Astrocyte (in vitro differentiated cells and primary cell): Measurements from ENCODE around the gene CDKAL1. TPM values are rescaled to one million over a fixed set of nuclear protein-coding genes. Genes with fewer than 3 reads are reported as not detected.

Experiments
- DNase-seq: peaks from one replicate; pipeline ENCODE4 v3.0.0-alpha.2; 2010; ENCODE audit warnings: low read depth
- FAIRE-seq: peaks from 2 replicates; lab custom pipeline; 2011; peaks lifted over from hg19 to GRCh38; lab: Jason Lieb, UNC
- H2AFZ ChIP-seq: 2 replicates; pipeline ENCODE4 v1.6.0; 2012; ENCODE audit warnings: low read depth, low read length, inconsistent platforms
- H3K27ac ChIP-seq: 2 replicates; pipeline ENCODE4 v1.5.1; 2011; ENCODE audit warnings: low read depth, low read length, inconsistent platforms
- H3K27me3 ChIP-seq: 2 replicates; pipeline ENCODE4 v1.6.0; 2011; ENCODE audit warnings: low read length, inconsistent platforms; ENCODE audit not compliant: insufficient read depth
- H3K36me3 ChIP-seq: 2 replicates; pipeline ENCODE4 v1.5.1; 2011; ENCODE audit warnings: low read length, inconsistent platforms; ENCODE audit not compliant: insufficient read depth
- H3K4me1 ChIP-seq: 2 replicates; pipeline ENCODE4 v1.5.1; 2011; ENCODE audit warnings: low read length, inconsistent platforms; ENCODE audit not compliant: insufficient read depth
- H3K4me2 ChIP-seq: 2 replicates; pipeline ENCODE4 v1.6.0; 2012; ENCODE audit warnings: low read length, inconsistent platforms
- H3K4me3 ChIP-seq: 2 replicates; pipeline ENCODE4 v1.5.1; 2011; ENCODE audit warnings: low read depth, mild to moderate bottlenecking, low read length, inconsistent platforms; ENCODE audit not compliant: insufficient read depth
- H3K79me2 ChIP-seq: 2 replicates; pipeline ENCODE4 v1.6.0; 2012; ENCODE audit warnings: mild to moderate bottlenecking, low read length, inconsistent platforms; ENCODE audit not compliant: insufficient read depth
- H3K9ac ChIP-seq: 2 replicates; pipeline ENCODE4 v1.6.0; 2012; ENCODE audit warnings: mild to moderate bottlenecking, low read length, inconsistent platforms
- H3K9me3 ChIP-seq: 2 replicates; pipeline ENCODE4 v1.5.1; 2012; ENCODE audit warnings: low read depth, mild to moderate bottlenecking, low read length, inconsistent platforms; ENCODE audit not compliant: insufficient read depth
- H4K20me1 ChIP-seq: 2 replicates; pipeline ENCODE4 v1.6.0; 2012; ENCODE audit warnings: low read length, inconsistent platforms; ENCODE audit not compliant: insufficient read depth
- H3K27ac Mint-ChIP-seq: one replicate; pipeline ENCODE4 v1.8.0; 2021; ENCODE audit warnings: mild to moderate bottlenecking, mixed read lengths; ENCODE audit not compliant: unreplicated experiment
- H3K27me3 Mint-ChIP-seq: one replicate; pipeline ENCODE4 v1.8.0; 2021; ENCODE audit warnings: low read depth, mixed read lengths; ENCODE audit not compliant: unreplicated experiment
- H3K36me3 Mint-ChIP-seq: one replicate; pipeline ENCODE4 v1.8.0; 2021; ENCODE audit warnings: low read depth, mixed read lengths; ENCODE audit not compliant: unreplicated experiment
- H3K4me1 Mint-ChIP-seq: one replicate; pipeline ENCODE4 v1.8.0; 2021; ENCODE audit warnings: low read depth, mixed read lengths; ENCODE audit not compliant: unreplicated experiment
- H3K4me3 Mint-ChIP-seq: one replicate; pipeline ENCODE4 v1.8.0; 2021; ENCODE audit warnings: mild to moderate bottlenecking, moderate library complexity, mixed read lengths; ENCODE audit not compliant: unreplicated experiment
- H3K9me3 Mint-ChIP-seq: one replicate; pipeline ENCODE4 v1.8.0; 2021; ENCODE audit warnings: mild to moderate bottlenecking, mixed read lengths; ENCODE audit not compliant: unreplicated experiment
- CTCF ChIP-seq: IDR thresholded peaks from 2 replicates; pipeline ENCODE4 v1.5.1; 2011; ENCODE audit warnings: low read depth, mild to moderate bottlenecking, inconsistent platforms, low read length, moderate library complexity; ENCODE audit not compliant: insufficient read depth
- EZH2 ChIP-seq: IDR thresholded peaks from 2 replicates; pipeline ENCODE4 v1.6.1; 2012; ENCODE audit warnings: mild to moderate bottlenecking, low read length, inconsistent platforms; ENCODE audit not compliant: insufficient read depth
- total RNA-seq: library from RNA; stranded (reverse); gene quantifications from 2 replicates; pipeline ENCODE4 v1.2.1, GENCODE V29; 2021

The CDKAL1 gene
- total RNA-seq, 1 donor from 2014 or later: 13.7 TPM

- Histone ChIP-seq H3K27me3 (no peaks in the 10 kb centered on the region), H4K20me1 (no peaks in the 10 kb centered on the region), H3K79me2 (no peaks in the 10 kb centered on the region), H3K9ac (no peak overlapping the region), H3K27ac (no peak overlapping the region), H3K4me3 (no peak overlapping the region), H3K9me3 (no peaks in the 10 kb centered on the region), H3K36me3 (no peaks in the 10 kb centered on the region), H3K4me1 (peaks cover 4% of the 10 kb centered on the region), H2AFZ (no peak overlapping the region), H3K4me2 (no peak overlapping the region)
- FAIRE-seq: no peak
- H3K27ac Mint-ChIP-seq: no peak overlapping the region
- no peak for DNase-seq
- peaks cover 9% of the 10 kb centered on the region for H3K4me1 Mint-ChIP-seq
- H3K27me3 Mint-ChIP-seq: no peaks in the 10 kb centered on the region
- no peak overlapping the region for H3K4me3 Mint-ChIP-seq
- H3K36me3 Mint-ChIP-seq: peaks cover 3% of the 10 kb centered on the region
- no peaks in the 10 kb centered on the region for H3K9me3 Mint-ChIP-seq
- TF ChIP-seq CTCF (no peak), EZH2 (no peak)
Measured at GRCh38 chr6:20605061-20605460, 70.8 kb downstream of the CDKAL1 start.

DNA sequence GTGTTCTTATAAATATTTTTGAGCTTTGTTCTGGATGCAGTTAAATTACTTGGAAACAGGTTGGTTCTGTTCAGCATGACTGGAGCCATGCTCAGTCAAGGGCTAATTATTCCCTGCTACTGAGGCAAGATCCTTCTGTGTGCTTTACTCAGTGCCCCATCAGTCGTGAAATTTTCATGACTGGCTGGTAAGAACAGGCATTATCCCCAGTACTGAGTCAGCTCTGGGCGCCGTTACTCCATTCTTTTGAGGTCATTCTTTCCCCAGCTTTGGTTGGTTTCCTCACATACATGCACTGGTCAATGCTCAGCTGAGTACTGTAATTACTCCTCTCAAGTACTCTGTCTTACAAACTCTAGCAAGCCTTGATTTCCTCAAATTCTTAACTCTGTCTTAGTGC, 71.3 kb downstream of the CDKAL1 start:
- no peaks in the 10 kb centered on the region for H4K20me1 ChIP-seq
- H3K36me3 ChIP-seq: no peaks in the 10 kb centered on the region
- no peak overlapping the region for H3K4me3 Mint-ChIP-seq
- no peaks in the 10 kb centered on the region for H3K9me3 ChIP-seq
- FAIRE-seq (no peak), DNase-seq (peak; percentile 72)
- no peak overlapping the region for H3K27ac Mint-ChIP-seq
- H3K9ac ChIP-seq: no peak overlapping the region
- H3K4me1 Mint-ChIP-seq: peaks cover 9% of the 10 kb centered on the region
- H3K4me3 ChIP-seq: no peak overlapping the region
- no peak overlapping the region for H2AFZ ChIP-seq
- no peak overlapping the region for H3K27ac ChIP-seq
- H3K79me2 ChIP-seq: no peaks in the 10 kb centered on the region
- H3K9me3 Mint-ChIP-seq: peaks cover 2% of the 10 kb centered on the region
- H3K4me1 ChIP-seq: peaks cover 4% of the 10 kb centered on the region
- H3K4me2 ChIP-seq: no peak overlapping the region
- no peaks in the 10 kb centered on the region for H3K27me3 Mint-ChIP-seq
- TF ChIP-seq EZH2: no peak
- no peaks in the 10 kb centered on the region for H3K27me3 ChIP-seq
- H3K36me3 Mint-ChIP-seq: peaks cover 3% of the 10 kb centered on the region

DNA sequence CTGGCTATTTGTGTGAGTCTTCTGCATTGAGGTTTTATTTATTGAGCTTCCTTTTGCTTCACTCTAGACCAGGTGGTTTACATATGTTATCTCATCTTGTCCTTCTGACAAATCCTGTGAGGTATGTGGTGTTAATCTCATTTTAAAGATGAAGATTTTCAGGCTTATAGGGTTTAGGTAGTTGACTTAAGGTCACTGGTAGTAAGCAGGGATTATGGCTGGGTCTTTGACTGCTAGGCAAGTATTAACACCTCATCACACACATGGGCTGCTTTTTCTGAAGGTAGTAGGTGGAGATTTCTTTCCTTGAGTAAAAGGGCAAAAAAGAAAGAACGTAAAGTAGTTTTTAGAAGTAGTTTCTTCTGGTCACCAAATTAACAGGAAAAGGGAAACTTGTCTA, 72.6 kb downstream of the CDKAL1 start:
- H3K27me3 ChIP-seq: no peaks in the 10 kb centered on the region
- peaks cover 4% of the 10 kb centered on the region for H3K4me1 ChIP-seq
- peaks cover 2% of the 10 kb centered on the region for H3K9me3 Mint-ChIP-seq
- H3K9ac ChIP-seq: no peak overlapping the region
- DNase-seq (no peak), FAIRE-seq (no peak)
- H2AFZ ChIP-seq: no peak overlapping the region
- no peaks in the 10 kb centered on the region for H3K27me3 Mint-ChIP-seq
- TF ChIP-seq CTCF: no peak
- TF ChIP-seq EZH2: no peak
- no peak overlapping the region for H3K27ac ChIP-seq
- H3K4me3 Mint-ChIP-seq: no peak overlapping the region
- H3K36me3 ChIP-seq: no peaks in the 10 kb centered on the region
- no peaks in the 10 kb centered on the region for H3K9me3 ChIP-seq
- H3K79me2 ChIP-seq: no peaks in the 10 kb centered on the region
- peaks cover 9% of the 10 kb centered on the region for H3K4me1 Mint-ChIP-seq
- H3K27ac Mint-ChIP-seq: no peak overlapping the region
- no peak overlapping the region for H3K4me3 ChIP-seq
- H3K36me3 Mint-ChIP-seq: peaks cover 3% of the 10 kb centered on the region
- no peak overlapping the region for H3K4me2 ChIP-seq
- H4K20me1 ChIP-seq: no peaks in the 10 kb centered on the region
